Naive thymus-derived CD4-positive, alpha-beta T cell (primary cell): Measurements from ENCODE around the gene MED26. TPM values are rescaled to one million over a fixed set of nuclear protein-coding genes. Genes with fewer than 3 reads are reported as not detected.
A peak's percentile ranks its signal among the peaks of the same experiment; 100 is the strongest.

Experiments used
- ATAC-seq: fragments of 150-1000 bp; cut with Tn5 transposase; 2 replicates; pipeline ENCODE4 v1.10.0; 2021; ENCODE audit warnings: mild to moderate bottlenecking, moderate library complexity
- CTCF ChIA-PET: fragments of 350-600 bp; sonication (Branson Sonifier 250); formaldehyde crosslinking; loops from one replicate; lab custom pipeline; 2021; ENCODE audit warnings: antibody characterized with exemption; lab: Charles Lee
- POLR2A ChIA-PET: fragments of 350-600 bp; sonication (Branson Sonifier 250); formaldehyde crosslinking; loops from one replicate; lab custom pipeline; 2021; ENCODE audit warnings: antibody characterized with exemption, inconsistent platforms; lab: Charles Lee
- DNase-seq, 9 donors: peaks; one replicate each; pipeline versions ENCODE4 v3.0.0 to v3.0.0-alpha.2; 2020 to 2022; ENCODE audit warnings: mixed read lengths in 1 of 9
- H3K27ac ChIP-seq: one replicate; pipeline ENCODE4 v1.7.0; 2013; ENCODE audit warnings: mild to moderate bottlenecking, low read depth, low read length, moderate library complexity
- H3K27me3 ChIP-seq, 2 donors: one replicate each; pipeline ENCODE4 v1.7.0; 2013; ENCODE audit warnings: low read length in 2 of 2, mild to moderate bottlenecking in 2 of 2, moderate library complexity in 2 of 2; ENCODE audit not compliant: control insufficient read depth in 2 of 2, insufficient read depth in 2 of 2
- H3K36me3 ChIP-seq, 3 experiments: 1 replicate in 2 of 3; 2 replicates in 1 of 3; pipeline ENCODE4 v1.7.0; 2013; ENCODE audit warnings: low read length in 3 of 3, mild to moderate bottlenecking in 3 of 3, moderate library complexity in 1 of 3; ENCODE audit not compliant: insufficient read depth in 3 of 3, control insufficient read depth in 2 of 3
- H3K4me1 ChIP-seq, 2 donors: one replicate each; pipeline ENCODE4 v1.7.0; 2013; ENCODE audit warnings: low read length in 2 of 2, mild to moderate bottlenecking in 2 of 2, moderate library complexity in 1 of 2; ENCODE audit not compliant: control insufficient read depth in 2 of 2, insufficient read depth in 2 of 2
- H3K4me3 ChIP-seq: 2 replicates; pipeline ENCODE4 v1.7.0; 2013; ENCODE audit warnings: mild to moderate bottlenecking, low read length
- H3K9me3 ChIP-seq, 3 experiments: 1 replicate in 2 of 3; 2 replicates in 1 of 3; pipeline ENCODE4 v1.7.0; 2013; ENCODE audit warnings: low read length in 3 of 3; ENCODE audit not compliant: control insufficient read depth in 2 of 3
- H3K27ac Mint-ChIP-seq, 9 donors: one replicate each; pipeline ENCODE4 v1.8.0; 2020 to 2022; ENCODE audit warnings: mixed read lengths in 9 of 9, mild to moderate bottlenecking in 8 of 9, moderate library complexity in 5 of 9, inconsistent platforms in 2 of 9
- H3K27me3 Mint-ChIP-seq, 5 donors: one replicate each; pipeline ENCODE4 v1.8.0; 2021 to 2022; ENCODE audit warnings: mixed read lengths in 5 of 5, mild to moderate bottlenecking in 1 of 5
- H3K36me3 Mint-ChIP-seq, 5 donors: one replicate each; pipeline ENCODE4 v1.8.0; 2020 to 2022; ENCODE audit warnings: mixed read lengths in 5 of 5, mild to moderate bottlenecking in 3 of 5, inconsistent platforms in 1 of 5
- H3K4me1 Mint-ChIP-seq, 7 donors: one replicate each; pipeline ENCODE4 v1.8.0; 2020 to 2022; ENCODE audit warnings: mixed read lengths in 7 of 7, mild to moderate bottlenecking in 3 of 7, inconsistent platforms in 1 of 7
- H3K4me3 Mint-ChIP-seq, 10 donors: one replicate each; pipeline ENCODE4 v1.8.0; 2020 to 2022; ENCODE audit warnings: mild to moderate bottlenecking in 10 of 10, mixed read lengths in 10 of 10, moderate library complexity in 6 of 10, inconsistent platforms in 2 of 10
- H3K9me3 Mint-ChIP-seq, 11 donors: one replicate each; pipeline ENCODE4 v1.8.0; 2020 to 2022; ENCODE audit warnings: mixed read lengths in 11 of 11, mild to moderate bottlenecking in 4 of 11, inconsistent platforms in 1 of 11, moderate library complexity in 1 of 11
- intact Hi-C, 2 donors: fragments of 100-400 bp; cut with micrococcal nuclease; formaldehyde crosslinking; loops; one replicate each; pipeline ENCODE4 v1.15.1; 2023
- polyA plus RNA-seq, 2 donors: library from polyadenylated mRNA; unstranded; fragments of 300-500 nt; fragmentation: Illumina TruSeq; gene quantifications; one replicate each; pipeline ENCODE4 v1.2.3, GENCODE V29; 2021
- total RNA-seq, 6 experiments: library from RNA in 5 of 6; stranded (reverse) in 5 of 6; gene quantifications; 1 replicate in 5 of 6; 2 replicates in 1 of 6; pipeline ENCODE4 v1.2.3 and lab custom pipeline; 2021 to 2026

The MED26 gene
- total and polyA plus RNA-seq, 7 experiments from 2014 or later: 3.3 to 34.3 (median 15.3) TPM

GRCh38 chr19:16627193-16627927 is 644 bp downstream of the MED26 start:
- DNase-seq (peak in 6 of 9 donors; percentile 10 to 36 (median 20)), ATAC-seq (no peak)
- intact Hi-C loops: loop anchor here in 1 of 2 donors (5.0 kb wide), 1 partner anchor 100 kb away; no protein-coding TSS in a partner anchor
- Mint-ChIP-seq H3K9me3 (no peaks in the 10 kb centered on the region), H3K4me1 (peaks cover 37 to 58% (median 48%) of the 10 kb centered on the region in 7 donors), H3K36me3 (peaks cover 0 to 17% (median 9%) of the 10 kb centered on the region in 5 donors), H3K4me3 (peak overlapping the region; percentile 88 to 98 (median 92)), H3K27me3 (peaks cover 0 to 1% (median 0%) of the 10 kb centered on the region in 5 donors), H3K27ac (peak overlapping the region; percentile 66 to 93 (median 89))
- H3K27me3 ChIP-seq: no peaks in the 10 kb centered on the region
- peak overlapping the region; percentile 79 for H3K4me3 ChIP-seq
- peak overlapping the region; percentile 97 for H3K27ac ChIP-seq
- CTCF ChIA-PET: interaction anchor here (0.6 kb wide), 1 partner anchor 36 kb away, joined by 3 read pairs; no protein-coding TSS in a partner anchor
- no peaks in the 10 kb centered on the region for H3K9me3 ChIP-seq
- H3K4me1 ChIP-seq: peaks cover 18 to 19% of the 10 kb centered on the region in 2 donors
- POLR2A ChIA-PET: interaction anchor here (0.9 to 4.4 kb wide), 13 partner anchors 12 to 588 kb away, joined by 3 to 40 read pairs (median 4); partner anchors contain the start of genes SMIM7, TMEM38A and USE1
- H3K36me3 ChIP-seq: peaks cover 0 to 34% (median 0%) of the 10 kb centered on the region in 3 experiments

- peak overlapping the region; percentile 97 for H3K27ac ChIP-seq
- no peaks in the 10 kb centered on the region for H3K9me3 ChIP-seq
- intact Hi-C loops: loop anchor here in 1 of 2 donors (5.0 kb wide), 1 partner anchor 99 kb away; no protein-coding TSS in a partner anchor
- ChIA-PET POLR2A (interaction anchor here (0.6 to 3.9 kb wide), 10 partner anchors 11 to 1762 kb away, joined by 3 to 18 read pairs (median 5); no protein-coding TSS in a partner anchor), CTCF (interaction anchor here (0.6 kb wide), 1 partner anchor 37 kb away, joined by 3 read pairs; no protein-coding TSS in a partner anchor)
- DNase-seq (peak in 1 of 9 donors; percentile 29), ATAC-seq (no peak)
- H3K36me3 ChIP-seq: peaks cover 0 to 34% (median 0%) of the 10 kb centered on the region in 3 experiments
- peaks cover 0 to 1% (median 0%) of the 10 kb centered on the region in 5 donors for H3K27me3 Mint-ChIP-seq
- H3K4me3 ChIP-seq: peak overlapping the region; percentile 79
- H3K4me3 Mint-ChIP-seq: peak overlapping the region; percentile 88 to 98 (median 92)
- peaks cover 38 to 61% (median 51%) of the 10 kb centered on the region in 7 donors for H3K4me1 Mint-ChIP-seq
- peak overlapping the region; percentile 66 to 93 (median 89) for H3K27ac Mint-ChIP-seq
- no peaks in the 10 kb centered on the region for H3K27me3 ChIP-seq
- no peaks in the 10 kb centered on the region for H3K9me3 Mint-ChIP-seq
- H3K4me1 ChIP-seq: peaks cover 19% of the 10 kb centered on the region in 2 donors
- peaks cover 0 to 15% (median 9%) of the 10 kb centered on the region in 5 donors for H3K36me3 Mint-ChIP-seq
These were observed 1.2 kb downstream of the MED26 start for GRCh38 chr19:16626796-16627192.

- ChIA-PET POLR2A (interaction anchor here (0.5 to 3.9 kb wide), 9 partner anchors 35 to 1231 kb away, joined by 3 to 18 read pairs (median 3); partner anchors contain the start of genes SMIM7 and TMEM38A), CTCF (no interaction called here)
- Histone ChIP-seq H3K4me1 (peaks cover 19% of the 10 kb centered on the region in 2 donors), H3K27ac (no peak overlapping the region), H3K9me3 (no peaks in the 10 kb centered on the region), H3K4me3 (no peak overlapping the region), H3K36me3 (peaks cover 0 to 25% (median 0%) of the 10 kb centered on the region in 3 experiments), H3K27me3 (no peaks in the 10 kb centered on the region)
- H3K4me3 Mint-ChIP-seq: peak overlapping the region in 9 of 10 donors; percentile 7 to 95 (median 50)
- DNase-seq (no peak), ATAC-seq (no peak)
- H3K36me3 Mint-ChIP-seq: peaks cover 0 to 9% (median 7%) of the 10 kb centered on the region in 5 donors
- peaks cover 0 to 1% (median 0%) of the 10 kb centered on the region in 5 donors for H3K27me3 Mint-ChIP-seq
- H3K9me3 Mint-ChIP-seq: no peaks in the 10 kb centered on the region
- peak overlapping the region in 5 of 9 donors; percentile 36 to 92 (median 88) for H3K27ac Mint-ChIP-seq
- intact Hi-C loops: loop anchor here in 1 of 2 donors (5.0 kb wide), 1 partner anchor 98 kb away; no protein-coding TSS in a partner anchor
- H3K4me1 Mint-ChIP-seq: peaks cover 47 to 74% (median 61%) of the 10 kb centered on the region in 7 donors
These were observed 2.6 kb downstream of the MED26 start for GRCh38 chr19:16625163-16625958.

GRCh38 chr19:16624236-16624635 is 3.8 kb downstream of the MED26 start:
- DNase-seq (no peak), ATAC-seq (no peak)
- no peaks in the 10 kb centered on the region for H3K27me3 ChIP-seq
- POLR2A ChIA-PET: interaction anchor here (0.9 to 1.2 kb wide), 3 partner anchors 36 to 81 kb away, joined by 3 to 4 read pairs (median 3); partner anchors contain the start of genes SMIM7 and TMEM38A
- CTCF ChIA-PET: no interaction called here
- H3K27ac ChIP-seq: no peak overlapping the region
- H3K4me1 ChIP-seq: peaks cover 15 to 16% of the 10 kb centered on the region in 2 donors
- Mint-ChIP-seq H3K9me3 (no peaks in the 10 kb centered on the region), H3K4me3 (no peak overlapping the region), H3K36me3 (peaks cover 0 to 9% (median 5%) of the 10 kb centered on the region in 5 donors), H3K27ac (no peak overlapping the region), H3K4me1 (peaks cover 44 to 80% (median 65%) of the 10 kb centered on the region in 7 donors), H3K27me3 (peaks cover 0 to 1% (median 0%) of the 10 kb centered on the region in 5 donors)
- no peaks in the 10 kb centered on the region for H3K9me3 ChIP-seq
- intact Hi-C loops: no loop called here
- H3K4me3 ChIP-seq: no peak overlapping the region
- peaks cover 0 to 25% (median 0%) of the 10 kb centered on the region in 3 experiments for H3K36me3 ChIP-seq

GRCh38 chr19:16623576-16623975 is 4.4 kb downstream of the MED26 start:
- Histone ChIP-seq H3K27ac (no peak overlapping the region), H3K4me1 (peaks cover 12% of the 10 kb centered on the region in 2 donors), H3K4me3 (no peak overlapping the region), H3K27me3 (no peaks in the 10 kb centered on the region), H3K36me3 (peaks cover 0 to 23% (median 0%) of the 10 kb centered on the region in 3 experiments), H3K9me3 (no peaks in the 10 kb centered on the region)
- Mint-ChIP-seq H3K9me3 (no peaks in the 10 kb centered on the region), H3K4me3 (no peak overlapping the region), H3K4me1 (peaks cover 43 to 81% (median 67%) of the 10 kb centered on the region in 7 donors), H3K27ac (peak overlapping the region in 2 of 9 donors; percentile 49 to 70), H3K36me3 (peaks cover 0 to 9% (median 5%) of the 10 kb centered on the region in 5 donors), H3K27me3 (peaks cover 0 to 1% (median 0%) of the 10 kb centered on the region in 5 donors)
- DNase-seq (no peak), ATAC-seq (no peak)
- ChIA-PET POLR2A (no interaction called here), CTCF (no interaction called here)
- intact Hi-C loops: no loop called here

- CTCF ChIA-PET: no interaction called here
- peaks cover 0 to 9% (median 5%) of the 10 kb centered on the region in 5 donors for H3K36me3 Mint-ChIP-seq
- intact Hi-C loops: no loop called here
- Histone ChIP-seq H3K27me3 (no peaks in the 10 kb centered on the region), H3K4me1 (peaks cover 12 to 14% of the 10 kb centered on the region in 2 donors), H3K4me3 (no peak overlapping the region), H3K9me3 (no peaks in the 10 kb centered on the region), H3K36me3 (peaks cover 0 to 20% (median 0%) of the 10 kb centered on the region in 3 experiments), H3K27ac (no peak overlapping the region)
- H3K27ac Mint-ChIP-seq: no peak overlapping the region
- DNase-seq (no peak), ATAC-seq (no peak)
- H3K4me3 Mint-ChIP-seq: no peak overlapping the region
- no peaks in the 10 kb centered on the region for H3K9me3 Mint-ChIP-seq
- peaks cover 48 to 86% (median 71%) of the 10 kb centered on the region in 7 donors for H3K4me1 Mint-ChIP-seq
- H3K27me3 Mint-ChIP-seq: no peaks in the 10 kb centered on the region
- POLR2A ChIA-PET: no interaction called here
These were observed 4.9 kb downstream of the MED26 start for GRCh38 chr19:16623066-16623465.
